C4-2B (cell line): Measurements from ENCODE around the gene CCR5AS.

Experiments
- ZFX ChIP-seq: fragments of 450-650 bp; IDR thresholded peaks from 2 replicates; pipeline ENCODE4 v1.6.1; 2017
- TF ChIP-seq, protein P1 (sequence below): fragments of 450-650 bp; conservative IDR thresholded peaks from 2 replicates; pipeline ENCODE4 v1.5.1; 2017; ENCODE audit warnings: mild to moderate bottlenecking

DNA sequence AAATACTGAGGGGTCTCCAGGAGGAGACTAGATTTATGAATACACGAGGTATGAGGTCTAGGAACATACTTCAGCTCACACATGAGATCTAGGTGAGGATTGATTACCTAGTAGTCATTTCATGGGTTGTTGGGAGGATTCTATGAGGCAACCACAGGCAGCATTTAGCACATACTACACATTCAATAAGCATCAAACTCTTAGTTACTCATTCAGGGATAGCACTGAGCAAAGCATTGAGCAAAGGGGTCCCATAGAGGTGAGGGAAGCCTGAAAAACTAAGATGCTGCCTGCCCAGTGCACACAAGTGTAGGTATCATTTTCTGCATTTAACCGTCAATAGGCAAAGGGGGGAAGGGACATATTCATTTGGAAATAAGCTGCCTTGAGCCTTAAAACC, 31.6 kb downstream of the CCR5AS start:
- TF ChIP-seq, protein P1, sequence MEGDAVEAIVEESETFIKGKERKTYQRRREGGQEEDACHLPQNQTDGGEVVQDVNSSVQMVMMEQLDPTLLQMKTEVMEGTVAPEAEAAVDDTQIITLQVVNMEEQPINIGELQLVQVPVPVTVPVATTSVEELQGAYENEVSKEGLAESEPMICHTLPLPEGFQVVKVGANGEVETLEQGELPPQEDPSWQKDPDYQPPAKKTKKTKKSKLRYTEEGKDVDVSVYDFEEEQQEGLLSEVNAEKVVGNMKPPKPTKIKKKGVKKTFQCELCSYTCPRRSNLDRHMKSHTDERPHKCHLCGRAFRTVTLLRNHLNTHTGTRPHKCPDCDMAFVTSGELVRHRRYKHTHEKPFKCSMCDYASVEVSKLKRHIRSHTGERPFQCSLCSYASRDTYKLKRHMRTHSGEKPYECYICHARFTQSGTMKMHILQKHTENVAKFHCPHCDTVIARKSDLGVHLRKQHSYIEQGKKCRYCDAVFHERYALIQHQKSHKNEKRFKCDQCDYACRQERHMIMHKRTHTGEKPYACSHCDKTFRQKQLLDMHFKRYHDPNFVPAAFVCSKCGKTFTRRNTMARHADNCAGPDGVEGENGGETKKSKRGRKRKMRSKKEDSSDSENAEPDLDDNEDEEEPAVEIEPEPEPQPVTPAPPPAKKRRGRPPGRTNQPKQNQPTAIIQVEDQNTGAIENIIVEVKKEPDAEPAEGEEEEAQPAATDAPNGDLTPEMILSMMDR = no peak
- TF ChIP-seq ZFX = no peak
